ENCODE data around the gene ZFYVE21. TPM values are rescaled to one million over a fixed set of nuclear protein-coding genes. Genes with fewer than 3 reads are reported as not detected.

Gene ZFYVE21
- total RNA-seq, 2 experiments from 2014 or later, result 8.0 to 8.9 TPM

- H3K27ac Mint-ChIP-seq, result no peak overlapping the region
- H3K9me3 Mint-ChIP-seq, result no peaks in the 10 kb centered on the region
- DNase-seq, result no peak
- H3K36me3 Mint-ChIP-seq, result no peaks in the 10 kb centered on the region
- H3K27me3 Mint-ChIP-seq, result no peaks in the 10 kb centered on the region
- no peak overlapping the region for H3K4me3 Mint-ChIP-seq
- no peaks in the 10 kb centered on the region for H3K4me1 Mint-ChIP-seq
Observed at GRCh38 chr14:103731916-103732867, 16.6 kb downstream of the ZFYVE21 start.

- Mint-ChIP-seq H3K4me3 (no peak overlapping the region), H3K27me3 (no peaks in the 10 kb centered on the region), H3K4me1 (no peaks in the 10 kb centered on the region), H3K9me3 (no peaks in the 10 kb centered on the region), H3K36me3 (no peaks in the 10 kb centered on the region), H3K27ac (no peak overlapping the region)
- no peak for DNase-seq
Observed at GRCh38 chr14:103732868-103733620, 17.4 kb downstream of the ZFYVE21 start.

- H3K4me3 Mint-ChIP-seq, result no peak overlapping the region
- H3K9me3 Mint-ChIP-seq, result no peaks in the 10 kb centered on the region
- H3K36me3 Mint-ChIP-seq, result no peaks in the 10 kb centered on the region
- H3K27ac Mint-ChIP-seq, result no peak overlapping the region
- no peak for DNase-seq
- no peaks in the 10 kb centered on the region for H3K27me3 Mint-ChIP-seq
- H3K4me1 Mint-ChIP-seq, result no peaks in the 10 kb centered on the region
Observed at GRCh38 chr14:103733651-103734050, 18.0 kb downstream of the ZFYVE21 start.

- no peak overlapping the region for H3K4me3 Mint-ChIP-seq
- H3K36me3 Mint-ChIP-seq, result no peaks in the 10 kb centered on the region
- DNase-seq, result no peak
- no peaks in the 10 kb centered on the region for H3K4me1 Mint-ChIP-seq
- no peak overlapping the region for H3K27ac Mint-ChIP-seq
- no peaks in the 10 kb centered on the region for H3K27me3 Mint-ChIP-seq
- no peaks in the 10 kb centered on the region for H3K9me3 Mint-ChIP-seq
Observed at GRCh38 chr14:103734081-103734888, 18.7 kb downstream of the ZFYVE21 start.

- H3K4me1 Mint-ChIP-seq, result no peaks in the 10 kb centered on the region
- DNase-seq, result no peak
- no peaks in the 10 kb centered on the region for H3K9me3 Mint-ChIP-seq
- no peaks in the 10 kb centered on the region for H3K27me3 Mint-ChIP-seq
- H3K27ac Mint-ChIP-seq, result no peak overlapping the region
- H3K4me3 Mint-ChIP-seq, result no peak overlapping the region
- no peaks in the 10 kb centered on the region for H3K36me3 Mint-ChIP-seq
Observed at GRCh38 chr14:103735022-103735421, 19.4 kb downstream of the ZFYVE21 start.

- no peaks in the 10 kb centered on the region for H3K9me3 Mint-ChIP-seq
- H3K4me3 Mint-ChIP-seq, result no peak overlapping the region
- H3K36me3 Mint-ChIP-seq, result no peaks in the 10 kb centered on the region
Observed at GRCh38 chr14:103735439-103735814, 19.8 kb downstream of the ZFYVE21 start.

GRCh38 chr14:103735815-103736545 lies 20.4 kb downstream of the ZFYVE21 start:
- H3K27ac Mint-ChIP-seq, result no peak overlapping the region
- no peak for DNase-seq
- no peak overlapping the region for H3K4me3 Mint-ChIP-seq
- no peaks in the 10 kb centered on the region for H3K9me3 Mint-ChIP-seq
- no peaks in the 10 kb centered on the region for H3K36me3 Mint-ChIP-seq
- H3K4me1 Mint-ChIP-seq, result no peaks in the 10 kb centered on the region
- H3K27me3 Mint-ChIP-seq, result no peaks in the 10 kb centered on the region

More at GRCh38 chr14:103735439-103735814, 19.8 kb downstream of the ZFYVE21 start:
- DNase-seq, result no peak
- Mint-ChIP-seq H3K4me1 (no peaks in the 10 kb centered on the region), H3K27me3 (no peaks in the 10 kb centered on the region), H3K27ac (no peak overlapping the region)

GRCh38 chr14:103736546-103737431 lies 21.2 kb downstream of the ZFYVE21 start:
- H3K9me3 Mint-ChIP-seq, result no peaks in the 10 kb centered on the region
- H3K36me3 Mint-ChIP-seq, result no peaks in the 10 kb centered on the region
- H3K4me1 Mint-ChIP-seq, result no peaks in the 10 kb centered on the region
- H3K27ac Mint-ChIP-seq, result no peak overlapping the region
- no peak overlapping the region for H3K4me3 Mint-ChIP-seq
- no peaks in the 10 kb centered on the region for H3K27me3 Mint-ChIP-seq
- DNase-seq, result no peak

GRCh38 chr14:103737432-103738045 lies 21.9 kb downstream of the ZFYVE21 start:
- H3K27me3 Mint-ChIP-seq, result no peaks in the 10 kb centered on the region
- no peak overlapping the region for H3K27ac Mint-ChIP-seq
- no peaks in the 10 kb centered on the region for H3K36me3 Mint-ChIP-seq
- no peak overlapping the region for H3K4me3 Mint-ChIP-seq
- no peaks in the 10 kb centered on the region for H3K4me1 Mint-ChIP-seq
- no peaks in the 10 kb centered on the region for H3K9me3 Mint-ChIP-seq
- no peak for DNase-seq

GRCh38 chr14:103738166-103738565 lies 22.6 kb downstream of the ZFYVE21 start:
- H3K36me3 Mint-ChIP-seq, result no peaks in the 10 kb centered on the region
- H3K27ac Mint-ChIP-seq, result no peak overlapping the region
- no peak for DNase-seq
- H3K4me3 Mint-ChIP-seq, result no peak overlapping the region
- H3K27me3 Mint-ChIP-seq, result no peaks in the 10 kb centered on the region
- H3K9me3 Mint-ChIP-seq, result no peaks in the 10 kb centered on the region
- no peaks in the 10 kb centered on the region for H3K4me1 Mint-ChIP-seq

- Mint-ChIP-seq H3K36me3 (no peaks in the 10 kb centered on the region), H3K4me1 (no peaks in the 10 kb centered on the region), H3K27ac (no peak overlapping the region)
Observed at GRCh38 chr14:103738701-103739451, 23.3 kb downstream of the ZFYVE21 start.

GRCh38 chr14:103739466-103739792 lies 23.8 kb downstream of the ZFYVE21 start:
- no peak overlapping the region for H3K27ac Mint-ChIP-seq

More at GRCh38 chr14:103738701-103739451, 23.3 kb downstream of the ZFYVE21 start:
- DNase-seq, result no peak
- H3K4me3 Mint-ChIP-seq, result no peak overlapping the region
- no peaks in the 10 kb centered on the region for H3K27me3 Mint-ChIP-seq
- no peaks in the 10 kb centered on the region for H3K9me3 Mint-ChIP-seq

More at GRCh38 chr14:103739466-103739792, 23.8 kb downstream of the ZFYVE21 start:
- Mint-ChIP-seq H3K36me3 (no peaks in the 10 kb centered on the region), H3K4me1 (no peaks in the 10 kb centered on the region), H3K9me3 (no peaks in the 10 kb centered on the region), H3K27me3 (no peaks in the 10 kb centered on the region), H3K4me3 (no peak overlapping the region)
- no peak for DNase-seq

Data from activated naive CD8-positive, alpha-beta T cell treated with anti-CD3 and anti-CD28 coated beads for 36 hours (primary cell).